NCI-H1105 treated with DMSO at 0.1 percent for 48 hours (cell line): ENCODE measurements around the gene DLGAP1.

ENCODE experiments used
- DNase-seq: peaks from one replicate; lab custom pipeline; 2025; lab: John Stamatoyannopoulos, UW

The DLGAP1 gene

DNA sequence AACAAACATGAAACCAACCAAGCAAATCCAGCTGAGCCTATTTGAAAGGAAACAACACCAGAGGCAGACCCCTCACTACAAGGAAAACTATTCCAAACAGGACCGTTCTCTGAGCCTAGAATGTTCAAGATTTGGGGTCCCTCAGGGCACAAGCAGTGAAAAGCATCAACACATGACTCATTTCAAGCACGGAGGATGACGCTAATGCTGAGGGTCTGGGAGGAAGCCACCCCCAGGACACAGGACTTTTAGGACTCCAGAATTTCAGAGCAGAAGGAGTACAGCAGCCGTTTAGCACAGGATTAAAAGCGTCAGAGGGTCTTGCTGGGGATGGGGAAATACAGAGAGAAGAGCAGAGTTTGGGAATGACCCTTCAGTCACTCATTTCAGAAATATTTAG is 168.9 kb downstream of the DLGAP1 start:
- DNase-seq: no peak

DNA sequence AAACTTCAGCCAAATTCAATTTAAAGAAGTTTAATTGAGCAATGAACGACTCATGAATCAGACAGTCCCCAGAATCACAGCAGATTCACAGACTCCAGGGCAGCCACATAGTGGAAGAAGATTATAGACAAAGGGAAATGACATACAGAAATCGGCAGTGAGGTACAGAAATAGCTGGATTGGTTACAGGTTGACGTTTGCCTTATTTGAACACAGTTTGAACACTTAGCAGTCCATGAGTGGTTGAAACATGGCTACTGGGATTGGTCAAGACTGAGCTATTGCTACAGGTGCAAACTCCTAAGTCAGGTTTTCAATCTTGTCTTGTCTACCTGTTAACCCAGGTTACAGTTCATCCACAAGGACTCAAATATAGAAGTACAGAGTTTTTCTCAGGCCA is 169.6 kb downstream of the DLGAP1 start:
- no peak for DNase-seq

DNA sequence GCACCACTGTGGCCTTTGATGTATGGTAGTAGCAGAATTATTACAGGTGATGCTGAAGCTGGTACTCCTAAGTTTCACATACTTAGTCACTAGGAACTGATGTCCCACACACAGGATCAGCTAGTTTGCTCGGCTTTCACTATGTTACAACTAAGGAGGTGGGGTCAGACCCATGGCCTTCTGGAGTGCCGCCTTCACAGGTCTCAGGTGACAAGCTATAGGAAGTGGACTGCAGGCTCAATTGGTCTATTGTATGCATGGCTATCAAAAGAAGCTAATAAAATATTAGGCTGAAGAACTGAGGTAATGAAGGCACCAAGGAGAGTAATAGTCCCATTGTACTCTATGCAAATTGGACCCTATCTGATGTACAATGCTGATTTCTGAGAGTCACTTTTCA is 170.6 kb downstream of the DLGAP1 start:
- no peak for DNase-seq

GRCh38 chr18:4283746-4284291 is 171.3 kb downstream of the DLGAP1 start:
- DNase-seq: no peak

- no peak for DNase-seq
Observed at GRCh38 chr18:4282954-4283353, 172.2 kb downstream of the DLGAP1 start.

DNA sequence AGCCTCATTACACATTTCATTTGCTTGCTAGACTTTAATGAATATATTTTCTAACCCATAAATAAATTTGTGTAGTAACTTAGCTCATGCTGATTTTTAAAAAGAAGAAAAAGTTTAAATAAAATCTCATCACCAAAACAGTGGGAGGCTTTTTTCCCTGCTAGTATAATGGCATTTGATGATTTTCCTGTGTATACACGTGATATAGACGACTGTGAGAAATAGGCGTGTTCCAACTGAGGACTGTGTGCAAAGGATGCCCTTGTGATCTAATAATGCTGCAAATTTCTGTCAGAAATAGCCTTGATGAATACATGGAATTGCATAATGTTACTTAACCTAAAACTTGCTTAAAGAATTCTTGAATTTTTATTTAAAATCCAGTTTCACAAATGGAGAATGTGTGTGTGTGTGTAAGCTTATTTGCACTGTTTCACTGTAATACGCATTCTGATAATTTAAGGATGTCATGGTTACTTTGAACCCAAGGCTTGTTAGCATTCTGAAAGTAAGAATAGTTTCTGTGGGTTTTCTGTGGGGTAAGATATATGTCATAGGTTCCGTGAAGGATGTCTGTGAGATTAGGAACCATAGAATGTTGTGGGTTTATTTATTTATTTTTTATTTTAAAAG is 178.0 kb downstream of the DLGAP1 start:
- DNase-seq: no peak

GRCh38 chr18:4271952-4272351 is 183.2 kb downstream of the DLGAP1 start:
- no peak for DNase-seq

DNA sequence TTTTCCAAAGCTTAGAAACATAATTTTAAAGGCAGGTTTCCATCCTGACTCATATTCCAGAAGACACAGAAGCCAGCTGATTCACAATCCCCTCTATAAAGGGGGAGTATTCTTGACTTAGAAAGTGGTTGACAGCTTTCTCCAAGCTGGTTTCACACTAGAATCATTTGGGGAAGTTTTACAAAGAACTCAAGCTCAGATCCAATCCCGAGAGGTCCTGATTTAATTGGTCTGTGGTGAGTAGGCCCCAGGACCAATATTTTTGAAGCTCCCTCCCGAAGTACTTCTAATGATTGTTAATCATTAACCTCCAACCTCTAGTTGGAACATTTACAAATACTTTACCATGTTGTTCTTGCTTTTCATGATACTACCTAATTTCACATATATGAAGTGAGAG is 184.1 kb downstream of the DLGAP1 start:
- DNase-seq: no peak

DNA sequence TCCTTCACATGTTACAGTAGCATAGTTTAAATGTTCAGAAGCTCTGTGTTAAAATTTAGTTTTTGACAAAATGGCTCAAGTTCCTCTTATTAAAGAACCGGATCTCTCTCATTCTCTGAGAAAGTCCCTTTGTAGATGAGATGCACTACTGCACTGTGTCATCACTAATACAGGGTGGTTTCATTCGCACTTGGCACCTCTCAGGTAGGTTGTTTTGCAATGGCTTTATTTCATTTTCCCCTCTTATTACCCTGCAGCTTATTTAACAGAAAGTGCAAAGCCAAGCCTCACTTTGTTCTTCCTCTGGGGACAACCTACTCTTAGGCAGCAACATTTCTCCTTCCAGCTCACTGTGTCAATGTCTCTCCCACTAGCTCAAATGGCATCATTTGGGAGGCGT is 185.1 kb downstream of the DLGAP1 start:
- DNase-seq: no peak

GRCh38 chr18:4267641-4268040 is 187.5 kb downstream of the DLGAP1 start:
- no peak for DNase-seq

- DNase-seq: no peak
Observed at GRCh38 chr18:4264347-4264791, 190.7 kb downstream of the DLGAP1 start.

DNA sequence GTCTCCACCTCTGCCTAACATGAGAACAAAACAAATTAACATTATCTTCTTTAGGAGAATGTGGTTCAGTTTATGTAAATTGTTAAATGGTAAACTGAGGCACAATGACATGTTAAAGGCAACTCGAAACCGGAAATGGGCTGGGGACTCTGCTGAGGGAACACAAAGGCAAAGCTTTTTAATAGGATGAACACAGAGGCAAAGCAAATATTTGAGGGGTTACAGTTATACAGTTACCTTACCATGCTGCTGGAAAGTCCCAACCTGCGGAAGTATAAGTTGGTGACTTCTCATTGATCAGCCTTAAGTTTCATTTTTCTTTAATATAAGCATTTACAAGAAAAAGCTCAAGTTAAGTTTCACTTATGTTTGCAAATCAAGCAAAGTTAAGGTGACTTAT is 195.0 kb downstream of the DLGAP1 start:
- no peak for DNase-seq

GRCh38 chr18:4256766-4257417 is 198.2 kb downstream of the DLGAP1 start:
- DNase-seq: no peak

DNA sequence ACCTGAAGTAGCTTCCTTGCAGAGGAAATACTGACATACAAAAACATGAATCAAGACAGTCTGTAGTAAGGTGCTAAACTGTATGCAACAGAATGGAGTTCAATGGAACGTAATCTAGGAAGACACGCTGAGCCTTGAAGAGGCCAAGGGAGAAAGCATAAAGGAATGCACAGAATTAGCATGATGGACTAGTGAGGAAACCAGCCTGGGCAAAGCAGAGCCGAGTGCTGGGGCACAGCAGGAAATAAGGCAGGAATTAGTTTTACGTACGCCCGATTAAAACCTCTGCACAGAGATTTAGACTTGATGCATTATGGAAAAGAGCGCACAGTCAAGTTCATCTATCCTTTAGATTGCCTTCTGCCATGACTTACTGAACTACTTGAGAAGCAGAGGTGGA is 200.3 kb downstream of the DLGAP1 start:
- DNase-seq: no peak

- no peak for DNase-seq
Observed at GRCh38 chr18:4252829-4253228, 202.3 kb downstream of the DLGAP1 start.

DNA sequence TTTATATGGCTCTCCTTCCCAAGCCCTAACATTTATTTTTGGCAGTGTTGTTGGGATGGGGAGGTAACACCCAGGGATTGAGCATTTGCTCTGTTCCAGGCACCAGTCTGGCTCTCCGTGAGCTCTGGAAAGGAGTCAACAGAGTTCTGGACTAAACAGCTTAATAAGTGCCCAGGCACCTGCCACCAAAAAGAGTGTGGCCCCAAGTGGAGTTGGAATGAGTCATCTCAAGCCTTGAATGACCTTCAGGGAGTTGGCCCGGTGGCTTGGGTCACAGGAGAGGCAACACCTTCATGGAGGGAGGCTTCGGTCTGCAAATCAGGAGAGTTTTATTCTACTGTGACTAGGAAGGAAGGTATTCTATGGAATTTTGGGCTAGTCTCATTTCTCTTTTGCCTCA is 203.2 kb downstream of the DLGAP1 start:
- no peak for DNase-seq

- no peak for DNase-seq
Observed at GRCh38 chr18:4251206-4251605, 203.9 kb downstream of the DLGAP1 start.

GRCh38 chr18:4250141-4250540 is 205.0 kb downstream of the DLGAP1 start:
- no peak for DNase-seq

DNA sequence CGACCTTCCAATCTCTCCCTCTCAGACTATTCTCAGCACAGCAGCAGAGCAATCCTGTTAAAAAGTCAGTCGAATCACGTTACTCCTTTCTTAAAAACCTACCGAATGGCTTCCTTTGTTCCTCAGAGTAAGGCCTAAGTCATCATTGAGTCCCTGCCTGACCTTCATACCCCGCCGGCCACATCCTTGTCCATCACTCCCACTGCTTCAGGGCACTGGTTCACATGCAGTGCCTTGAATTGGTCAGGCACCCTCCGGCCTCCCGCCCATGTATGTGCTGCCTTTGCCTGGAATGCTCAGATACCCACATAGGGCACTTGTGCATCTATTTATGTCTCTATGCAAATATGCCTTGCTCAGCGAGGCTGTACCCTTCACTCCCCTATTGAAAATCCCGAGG is 206.4 kb downstream of the DLGAP1 start:
- no peak for DNase-seq

DNA sequence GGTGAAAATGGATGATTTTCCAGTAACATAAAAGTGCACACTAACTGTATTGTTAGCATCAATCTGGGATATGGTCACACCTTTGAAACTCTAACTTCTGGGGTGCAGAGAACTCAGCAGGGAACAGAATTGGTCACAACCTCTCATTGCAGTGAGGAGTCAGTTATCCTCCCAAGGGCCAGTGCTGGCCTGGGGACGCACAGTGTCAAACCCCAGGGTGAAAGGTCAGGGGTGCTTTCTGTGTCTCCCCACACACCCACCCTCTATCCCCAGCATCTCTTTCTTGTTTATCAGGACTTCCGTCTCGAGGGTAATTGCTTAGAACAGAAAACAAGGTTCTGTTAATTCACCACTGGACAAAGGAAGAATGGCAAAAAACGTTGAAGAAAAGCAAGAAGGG is 208.7 kb downstream of the DLGAP1 start:
- DNase-seq: no peak

DNA sequence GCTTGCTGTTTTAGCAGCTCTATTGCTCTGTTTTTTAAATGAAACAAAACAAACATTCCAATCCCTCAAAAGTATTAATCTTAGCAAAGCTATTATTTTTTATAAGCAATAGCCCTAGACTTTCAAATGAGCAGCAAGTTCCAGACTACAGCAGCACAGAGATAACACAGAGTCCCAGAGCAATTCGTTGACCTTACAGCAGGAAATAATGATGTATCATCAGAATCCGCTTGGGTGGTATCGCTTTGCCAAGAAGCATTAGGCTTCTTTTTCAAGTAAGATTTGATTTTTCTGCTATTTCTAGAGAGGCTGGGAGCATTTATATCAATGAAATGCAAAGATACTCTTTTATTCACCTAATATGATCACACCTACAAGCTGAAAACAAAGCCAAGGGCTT is 209.7 kb downstream of the DLGAP1 start:
- no peak for DNase-seq

DNA sequence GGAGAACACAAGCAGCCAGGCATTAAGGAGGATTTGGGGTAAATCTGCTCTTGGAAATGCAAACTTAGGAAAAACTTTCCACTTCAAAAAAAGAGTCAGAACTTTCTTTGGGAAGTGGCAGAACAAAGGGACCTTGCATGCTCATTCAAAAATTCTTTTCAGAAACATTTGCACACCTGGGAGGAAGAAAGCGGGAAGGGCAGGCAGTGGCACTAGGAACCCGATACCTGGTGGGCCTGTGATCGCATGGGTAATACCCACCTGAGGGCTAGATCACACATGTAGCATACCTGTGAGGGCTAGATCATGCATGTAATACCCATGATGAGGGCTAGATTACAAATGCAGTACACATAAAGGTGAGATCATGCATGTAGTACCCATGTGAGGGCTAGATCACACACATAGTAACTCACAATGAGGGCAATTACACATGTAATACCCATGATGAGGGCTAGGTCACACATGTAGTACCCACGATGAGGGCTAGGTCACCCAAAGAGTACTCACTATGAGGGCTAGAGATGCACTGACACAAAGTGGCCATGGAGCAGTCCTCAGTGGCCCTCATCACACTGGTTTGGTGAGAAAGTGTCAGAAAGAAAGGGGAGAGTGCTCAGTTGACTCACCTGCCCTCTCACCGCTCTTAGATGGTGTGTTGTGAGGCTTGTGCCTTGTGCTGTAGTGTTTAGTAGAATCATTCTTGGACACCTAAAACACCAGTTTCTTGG is 212.5 kb downstream of the DLGAP1 start:
- DNase-seq: no peak

GRCh38 chr18:4241090-4241617 is 214.0 kb downstream of the DLGAP1 start:
- no peak for DNase-seq
